Non-pigmented ciliary epithelial cell (primary cell): Measurements from ENCODE around the gene GOPC.
"Not testable (repeated sequence)": the region's sequence is repeated elsewhere in the genome, so short reads cannot be mapped to it uniquely, and the experiment has no call there.

Experiments
- DNase-seq: peaks from one replicate; pipeline ENCODE4 v3.0.0-alpha.2; 2010; ENCODE audit warnings: low read depth

GOPC gene

DNA sequence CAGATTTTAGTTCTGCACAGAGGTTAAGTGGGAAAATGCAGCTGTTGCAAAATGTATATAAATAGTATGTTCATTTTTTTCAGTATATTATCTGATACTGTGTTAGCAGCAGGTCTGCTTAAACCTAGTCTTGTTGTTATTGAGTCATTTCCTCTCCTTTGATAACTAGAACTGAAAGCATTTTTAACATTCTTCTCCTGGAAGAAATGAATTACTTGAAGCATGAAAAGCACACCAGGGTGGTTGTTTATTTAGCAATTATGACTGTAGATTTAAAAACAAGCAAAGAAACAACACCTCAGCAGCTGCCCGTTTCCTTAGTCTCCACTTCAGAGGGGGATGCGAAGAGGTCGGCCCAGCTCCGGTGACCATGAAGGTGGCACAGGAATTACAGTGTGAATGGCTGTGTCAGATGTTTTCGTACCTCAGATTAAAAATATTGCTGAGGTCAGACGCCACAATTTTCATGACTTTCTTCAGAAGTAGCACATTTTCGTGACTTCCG is 53.5 kb downstream of the GOPC start:
- peak; percentile 63 for DNase-seq

GRCh38 chr6:117547688-117548621 is 54.4 kb downstream of the GOPC start:
- no peak for DNase-seq

GRCh38 chr6:117546674-117547073 is 55.6 kb downstream of the GOPC start:
- DNase-seq, result no peak

GRCh38 chr6:117545161-117545595 is 57.1 kb downstream of the GOPC start:
- no peak for DNase-seq

GRCh38 chr6:117544716-117545115 is 57.6 kb downstream of the GOPC start:
- DNase-seq, result no peak

DNA sequence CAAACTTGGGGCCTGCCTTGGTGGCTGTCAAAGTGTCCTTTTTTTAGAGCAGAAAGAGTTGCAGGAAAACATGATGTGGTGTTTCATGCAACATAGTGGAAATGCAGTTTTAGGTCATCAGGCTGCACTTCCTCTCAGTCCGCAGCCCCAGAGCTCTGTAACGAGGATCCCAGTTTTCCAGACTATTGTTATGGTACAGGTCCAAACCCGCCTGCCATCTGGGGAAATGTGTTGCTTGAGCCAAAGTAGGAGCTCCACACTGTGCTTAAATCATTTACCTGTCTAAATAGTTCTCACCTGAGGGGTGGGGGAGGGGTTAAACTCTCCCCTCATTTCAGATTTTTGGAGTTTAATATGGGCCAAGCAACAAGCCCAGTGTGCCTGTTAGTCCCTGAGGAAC is 59.8 kb downstream of the GOPC start:
- DNase-seq, result no peak

DNA sequence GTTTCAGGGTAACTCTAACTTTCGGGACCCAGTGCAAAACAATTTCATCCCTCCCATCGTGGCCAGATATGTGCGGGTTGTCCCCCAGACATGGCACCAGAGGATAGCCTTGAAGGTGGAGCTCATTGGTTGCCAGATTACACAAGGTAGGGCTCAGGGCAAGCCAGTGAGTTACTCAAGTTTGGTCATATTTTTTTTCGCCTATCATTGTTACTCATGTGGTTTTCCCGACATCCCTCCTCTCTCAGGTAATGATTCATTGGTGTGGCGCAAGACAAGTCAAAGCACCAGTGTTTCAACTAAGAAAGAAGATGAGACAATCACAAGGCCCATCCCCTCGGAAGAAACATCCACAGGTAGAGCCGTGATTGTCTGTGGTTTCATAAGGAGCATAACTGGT is 61.6 kb downstream of the GOPC start:
- DNase-seq, result no peak

DNA sequence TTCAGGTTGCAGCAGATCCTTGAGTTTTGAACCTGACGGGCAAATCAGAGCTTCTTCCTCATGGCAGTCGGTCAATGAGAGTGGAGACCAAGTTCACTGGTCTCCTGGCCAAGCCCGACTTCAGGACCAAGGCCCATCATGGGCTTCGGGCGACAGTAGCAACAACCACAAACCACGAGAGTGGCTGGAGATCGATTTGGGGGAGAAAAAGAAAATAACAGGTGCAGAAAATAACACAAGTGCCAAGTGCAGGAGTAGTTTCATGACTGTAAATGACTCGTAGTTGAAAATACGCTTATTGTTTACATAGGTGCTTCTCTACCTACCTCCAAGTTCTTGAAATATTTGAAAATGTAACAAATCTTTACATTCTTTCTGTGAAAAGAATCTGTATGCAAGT is 63.7 kb downstream of the GOPC start:
- DNase-seq, result no peak

GRCh38 chr6:117536317-117536716 is 66.0 kb downstream of the GOPC start:
- DNase-seq, result no peak

DNA sequence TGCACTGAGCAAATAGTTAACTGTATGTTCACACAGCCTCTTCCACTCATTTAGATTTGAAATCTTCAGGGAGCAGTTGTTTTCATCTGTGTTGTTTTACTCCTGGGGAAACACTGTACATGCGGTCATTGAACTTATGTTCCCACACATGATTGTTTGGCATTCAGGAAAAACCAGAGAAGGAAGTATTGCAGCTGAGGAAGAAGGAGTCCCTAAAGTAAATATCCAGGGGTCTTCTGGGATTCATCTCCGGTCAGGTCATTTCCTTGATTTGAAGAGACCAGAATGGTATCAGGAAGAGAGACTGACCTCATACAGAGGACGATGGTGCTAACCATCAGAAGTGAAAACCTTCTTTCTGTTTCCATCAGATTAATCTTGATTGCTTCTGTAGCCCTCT is 67.3 kb downstream of the GOPC start:
- no peak for DNase-seq

- DNase-seq, result no peak
These were observed 68.5 kb downstream of the GOPC start for GRCh38 chr6:117533775-117534174.

DNA sequence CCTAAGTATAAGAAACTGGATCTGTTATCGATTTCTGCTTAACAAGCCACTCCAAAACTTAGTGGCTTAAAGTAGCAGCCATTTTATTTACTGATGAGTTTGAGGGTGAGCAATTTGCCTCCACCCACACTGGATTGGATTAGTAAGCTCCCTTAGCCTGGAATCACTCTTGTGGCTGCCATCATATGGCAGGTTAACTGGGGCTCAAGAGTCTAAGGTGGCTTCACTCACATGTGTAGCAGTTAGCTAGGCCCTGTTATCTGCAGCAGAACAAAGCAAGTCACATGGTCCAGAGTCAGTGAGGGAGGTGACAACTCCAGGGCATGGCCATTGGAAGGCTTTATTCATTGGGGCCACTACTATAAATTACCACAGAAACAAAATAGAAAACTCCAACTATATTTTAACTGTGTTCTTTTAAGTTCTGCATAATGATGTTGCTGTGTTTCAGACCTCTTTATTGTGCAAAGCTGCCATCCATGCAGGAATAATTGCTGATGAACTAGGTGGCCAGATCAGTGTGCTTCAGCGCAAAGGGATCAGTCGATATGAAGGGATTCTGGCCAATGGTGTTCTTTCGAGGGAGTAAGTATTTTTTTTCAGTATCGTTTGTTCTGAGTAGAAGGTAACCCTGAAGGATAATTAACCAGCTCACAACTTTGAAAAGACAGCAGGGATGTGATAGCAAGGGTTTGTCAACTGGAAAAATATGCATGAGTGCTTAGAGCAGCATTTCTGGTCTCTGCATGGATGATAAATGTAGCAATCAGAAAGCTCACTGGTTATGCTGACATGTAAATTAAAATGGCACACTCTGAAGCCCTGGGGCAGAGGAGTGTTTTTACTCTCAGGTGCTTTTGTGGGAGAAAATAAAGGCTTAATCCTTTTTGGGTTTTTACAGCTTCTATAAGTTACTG is 70.2 kb downstream of the GOPC start:
- no peak for DNase-seq

DNA sequence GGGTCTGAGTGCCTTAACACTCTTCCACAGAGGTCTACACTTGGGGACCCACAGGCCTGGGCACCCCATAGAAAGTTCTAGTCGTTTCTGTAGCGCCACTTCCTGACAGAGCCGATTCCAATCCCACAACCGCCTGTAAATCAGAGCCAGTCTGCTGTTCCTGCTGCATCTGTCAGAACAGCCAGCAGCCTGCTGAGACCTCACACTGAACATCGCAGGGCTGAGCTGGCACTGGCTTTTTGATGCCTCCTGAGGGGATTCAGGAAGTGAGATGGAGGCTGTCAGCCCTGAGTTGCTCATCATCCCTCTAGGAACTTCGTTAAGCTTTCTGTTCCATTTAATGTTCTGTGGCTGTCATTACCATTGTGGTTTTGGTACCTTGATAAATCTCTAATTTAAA is 71.0 kb downstream of the GOPC start:
- DNase-seq, result no peak

DNA sequence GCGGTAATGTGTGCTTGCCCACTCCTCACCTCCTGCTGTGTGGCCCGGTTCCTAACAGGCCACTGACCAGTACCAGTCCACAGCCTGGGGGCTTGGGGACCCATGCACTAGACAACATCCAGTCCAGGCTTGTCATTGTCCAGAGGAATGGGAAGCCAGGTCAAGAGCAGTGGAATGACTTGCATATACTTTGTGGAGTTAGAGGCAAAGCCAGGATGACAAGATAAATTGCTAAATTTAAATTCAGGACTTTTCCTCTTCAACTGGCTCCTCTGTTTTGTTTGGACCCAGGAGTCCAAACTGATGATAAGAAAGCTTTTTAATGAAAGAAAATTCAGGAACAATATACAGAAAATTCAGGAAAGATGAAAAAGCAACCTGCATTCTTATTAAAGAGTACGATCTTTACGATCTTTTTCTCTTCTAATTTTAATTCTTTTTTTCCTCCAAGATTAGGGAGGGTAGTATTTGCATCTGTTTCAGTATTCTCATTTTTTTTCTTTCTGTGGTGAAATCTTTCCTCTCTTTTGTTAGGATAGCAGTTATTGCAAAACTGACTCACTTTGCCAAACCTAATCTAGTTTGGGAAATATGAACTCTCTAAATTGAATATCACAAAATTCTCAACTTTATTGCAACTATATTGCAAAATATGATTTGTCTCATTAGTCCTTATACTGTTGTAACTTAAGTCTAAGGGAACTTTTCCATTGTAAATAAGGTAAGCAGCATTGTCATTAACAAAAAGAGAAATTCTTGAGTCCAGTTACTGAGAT is 71.7 kb downstream of the GOPC start:
- DNase-seq, result no peak

DNA sequence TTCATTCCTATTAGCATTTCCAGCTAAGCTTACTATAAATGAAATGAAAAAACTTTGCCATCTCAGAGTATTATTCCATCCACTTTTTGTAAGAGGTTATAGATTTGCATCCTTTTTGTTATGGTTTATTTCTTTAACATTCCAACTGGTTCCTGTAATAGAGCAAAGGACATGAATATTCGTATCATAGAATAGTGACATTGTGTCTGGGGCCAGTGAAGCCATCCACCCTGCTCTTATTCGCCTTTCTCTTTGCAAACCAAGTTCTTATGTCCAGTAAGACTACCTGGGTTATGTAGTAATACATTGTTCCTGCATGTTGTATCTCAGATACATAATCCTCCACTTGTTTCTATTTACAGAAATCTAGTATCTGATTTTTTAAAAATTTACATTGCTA is 76.7 kb downstream of the GOPC start:
- no peak for DNase-seq

GRCh38 chr6:117521791-117522502 is 80.4 kb downstream of the GOPC start:
- DNase-seq, result no peak

GRCh38 chr6:117520603-117521395 is 81.5 kb downstream of the GOPC start:
- no peak for DNase-seq

DNA sequence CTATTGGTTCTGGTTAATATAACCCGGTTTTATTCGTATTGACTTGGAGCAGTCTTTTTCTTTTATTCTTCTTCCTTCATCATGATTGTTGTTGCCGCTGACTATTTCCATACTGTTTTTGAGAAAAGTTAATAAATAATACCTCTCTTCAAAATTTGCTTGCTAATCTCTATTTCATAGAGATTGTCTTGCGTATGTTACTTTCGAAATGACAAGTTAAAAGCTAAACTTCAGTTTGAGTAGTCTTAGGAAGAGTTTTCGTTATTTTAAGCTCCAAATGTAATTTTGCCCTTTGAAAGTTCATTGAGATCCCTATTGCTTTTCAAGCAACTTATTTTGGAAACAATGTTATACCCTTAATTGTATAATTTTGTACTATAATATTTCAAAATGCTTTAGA is 83.4 kb downstream of the GOPC start:
- DNase-seq, result no peak

DNA sequence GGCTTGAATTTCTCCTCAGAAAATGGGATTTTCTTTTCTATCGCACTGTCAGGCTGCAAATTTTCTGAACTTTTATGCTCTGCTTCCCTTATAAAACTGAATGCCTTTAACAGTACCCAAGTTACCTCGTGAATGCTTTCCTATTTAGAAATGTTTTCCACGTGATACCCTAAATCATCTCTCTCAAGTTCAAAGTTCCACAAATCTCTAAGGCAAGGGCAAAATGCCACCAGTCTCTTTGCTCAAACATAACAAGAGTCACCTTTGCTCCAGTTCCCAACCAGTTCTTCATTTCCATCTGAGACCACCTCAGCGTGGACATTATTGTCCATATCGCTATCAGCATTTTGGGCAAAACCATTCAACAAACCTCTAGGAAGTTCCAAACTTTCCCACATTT is 84.3 kb downstream of the GOPC start:
- not testable (repeated sequence) for DNase-seq

DNA sequence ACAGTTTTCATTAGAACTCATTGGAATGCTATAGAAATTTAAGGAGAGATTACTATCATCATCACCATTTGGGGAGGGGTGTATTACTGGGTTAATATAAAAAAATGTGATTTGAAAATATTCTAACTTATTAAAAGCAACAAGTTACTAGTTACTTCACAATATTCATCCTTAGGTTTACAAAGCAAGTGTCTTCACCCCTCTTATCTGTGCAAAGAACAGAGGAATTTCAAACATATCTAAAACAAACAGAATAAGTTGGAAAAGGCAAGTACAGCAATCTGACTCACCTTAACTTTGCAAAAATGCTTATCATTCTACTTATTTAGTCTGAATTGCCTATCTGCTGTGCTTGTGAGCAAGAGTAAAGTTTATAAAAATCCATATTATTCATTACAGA is 87.0 kb downstream of the GOPC start:
- no peak for DNase-seq
